Ovary (tissue), 3 donors: Measurements from ENCODE around the gene VPS4A.

Experiments used
- CTCF ChIP-seq, 3 donors: fragments of 450-650 bp in 2 of 3; fragments of 200-600 bp in 1 of 3; IDR thresholded peaks; one replicate each; pipeline versions ENCODE4 v1.5.1 to v1.8.0; 2016 to 2022; ENCODE audit warnings: antibody characterized with exemption in 3 of 3, mild to moderate bottlenecking in 1 of 3
- EP300 ChIP-seq: sonication (generic); formaldehyde crosslinking; IDR thresholded peaks from one replicate; pipeline ENCODE4 v1.6.1; 2017; ENCODE audit warnings: antibody characterized with exemption
- POLR2A ChIP-seq: fragments of 450-650 bp; IDR thresholded peaks from one replicate; pipeline ENCODE4 v1.6.1; 2017; ENCODE audit warnings: antibody characterized with exemption, mild to moderate bottlenecking, moderate library complexity
- donor health status: DM: no; HTN: no; CAD: no.

GRCh38 chr16:69315486-69316311 is 4.5 kb downstream of the VPS4A start:
- TF ChIP-seq CTCF (IDR thresholded peaks at IDR 0.05) (no peak), POLR2A (no peak), EP300 (no peak)
